AG10803 (cell line): Measurements from ENCODE around the gene ZNF622.

Experiments
- DNase-seq: peaks from one replicate; pipeline ENCODE4 v3.0.0; 2010; ENCODE audit warnings: low read depth
- H3K4me3 ChIP-seq: 2 replicates; pipeline ENCODE4 v1.5.1; 2011; ENCODE audit warnings: mild to moderate bottlenecking, low read length, control low read depth
- CTCF ChIP-seq: conservative IDR thresholded peaks from 2 replicates; pipeline ENCODE4 v1.5.1; 2011; ENCODE audit warnings: mild to moderate bottlenecking, low read length, control low read depth, inconsistent platforms

The ZNF622 gene

DNA sequence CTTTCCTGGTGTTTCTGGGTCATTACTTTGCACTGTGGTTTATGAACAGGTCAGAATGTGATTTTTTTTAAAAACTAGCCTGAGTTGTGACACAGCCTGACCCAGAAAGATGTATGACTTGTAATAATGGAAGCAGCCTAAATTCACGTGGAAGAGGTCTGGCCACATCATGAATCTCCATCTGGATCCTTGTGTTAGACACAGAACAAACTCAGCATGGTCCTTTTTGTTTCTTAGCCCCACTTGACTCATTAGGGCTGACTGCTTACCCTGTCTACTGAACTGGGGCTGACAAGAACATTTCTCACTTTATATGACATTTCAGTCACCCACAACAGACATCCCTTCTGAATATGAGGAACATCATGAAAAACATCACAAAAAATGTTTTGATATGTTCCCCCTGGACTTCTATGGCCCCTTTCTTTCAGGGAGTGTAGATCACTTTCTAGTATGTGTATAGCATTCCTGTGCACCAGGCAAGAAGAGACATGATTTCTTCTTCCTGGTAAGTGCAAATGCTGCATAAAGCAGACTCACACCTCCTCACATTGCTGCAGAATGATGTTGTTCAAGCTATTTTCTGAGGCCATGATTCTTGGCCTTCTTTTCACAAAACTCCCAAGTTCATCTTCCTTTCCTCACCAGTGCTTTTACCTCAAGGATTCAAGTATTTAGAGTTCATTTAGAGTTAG, 52.3 kb downstream of the ZNF622 start:
- H3K4me3 ChIP-seq, result no peak overlapping the region
- no peak for TF ChIP-seq CTCF
- DNase-seq, result peak; percentile 32

- no peak for DNase-seq
- no peak overlapping the region for H3K4me3 ChIP-seq
- TF ChIP-seq CTCF, result no peak
Observed at GRCh38 chr5:16412556-16412955, 53.0 kb downstream of the ZNF622 start.

GRCh38 chr5:16411741-16412455, 53.7 kb downstream of the ZNF622 start:
- H3K4me3 ChIP-seq, result no peak overlapping the region
- peak; percentile 74 for DNase-seq
- no peak for TF ChIP-seq CTCF

DNA sequence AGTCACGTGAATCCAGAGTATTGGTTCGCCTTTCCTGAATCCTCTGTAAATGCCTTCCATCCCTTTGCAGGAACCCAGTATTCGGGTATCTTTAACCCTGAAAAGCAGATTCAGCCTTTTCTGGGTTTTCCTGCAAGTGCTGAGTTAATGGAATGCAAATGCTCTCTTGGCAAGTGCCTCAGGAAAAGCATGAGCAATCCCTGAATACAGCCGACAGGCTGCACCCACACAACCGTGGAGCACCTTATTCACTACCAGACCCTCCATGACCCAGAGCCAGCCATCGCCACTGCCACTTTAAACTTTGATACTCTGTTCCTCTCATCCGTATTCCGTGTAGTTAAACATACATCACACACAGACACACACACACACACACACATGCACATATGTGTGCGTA, 54.4 kb downstream of the ZNF622 start:
- no peak overlapping the region for H3K4me3 ChIP-seq
- peak; percentile 50 for DNase-seq
- no peak for TF ChIP-seq CTCF

DNA sequence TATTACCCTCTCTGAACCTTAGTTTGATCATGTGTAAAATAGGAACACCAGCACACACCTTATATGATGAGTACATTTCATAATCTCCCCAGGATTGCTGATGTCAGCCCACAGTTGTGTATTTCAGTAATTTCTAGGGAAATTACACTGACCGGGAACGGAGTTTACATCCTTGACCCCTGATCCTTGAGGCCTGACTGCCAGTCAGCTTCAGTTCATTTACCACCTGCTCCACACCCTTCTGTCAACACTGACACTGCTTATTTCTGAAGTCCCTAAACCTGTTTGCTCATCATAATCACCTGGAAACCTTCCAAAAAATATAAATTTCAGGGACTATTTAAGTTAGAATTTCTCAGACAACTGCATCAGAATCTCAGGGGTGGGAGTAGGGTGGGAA, 55.3 kb downstream of the ZNF622 start:
- H3K4me3 ChIP-seq, result no peak overlapping the region
- DNase-seq, result no peak
- TF ChIP-seq CTCF, result no peak

GRCh38 chr5:16406630-16407029, 59.0 kb downstream of the ZNF622 start:
- H3K4me3 ChIP-seq, result no peak overlapping the region
- no peak for TF ChIP-seq CTCF
- no peak for DNase-seq

DNA sequence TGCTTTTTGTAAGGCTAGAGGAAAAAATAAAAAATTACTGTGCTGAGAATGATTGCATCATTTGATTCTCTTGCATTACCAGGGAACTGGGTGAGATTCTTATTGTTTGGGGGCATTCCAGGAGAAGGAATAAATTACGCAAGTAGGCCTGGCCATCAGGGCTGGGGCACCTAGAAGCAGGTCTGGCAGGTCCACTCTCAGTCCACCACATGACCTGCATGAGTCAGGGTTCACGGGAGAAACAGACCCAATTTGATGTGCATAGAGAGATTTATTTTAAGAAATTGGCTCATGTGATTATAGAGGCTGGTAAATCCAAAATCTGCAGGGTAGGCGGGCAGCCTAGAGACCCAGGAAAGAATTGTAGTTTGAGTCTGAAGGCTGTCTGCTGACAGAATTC, 59.6 kb downstream of the ZNF622 start:
- TF ChIP-seq CTCF, result no peak
- no peak for DNase-seq
- H3K4me3 ChIP-seq, result no peak overlapping the region
